SK-N-SH treated with all-trans-retinoic acid at 6 μM for 48 hours (cell line): Measurements from ENCODE around the gene TASP1.
"Not testable (repeated sequence)": the region's sequence is repeated elsewhere in the genome, so short reads cannot be mapped to it uniquely, and the experiment has no call there.

Experiments
- ATAC-seq: fragments of 200-7000 bp; cut with Tn5 transposase; 3 replicates; pipeline ENCODE4 v1.9.1; 2020; ENCODE audit warnings: mild to moderate bottlenecking, moderate library complexity
- OSR1 ChIP-seq: fragments of 250-450 bp; sonication (Bioruptor Pico); IDR thresholded peaks from 2 replicates; pipeline ENCODE4 v1.8.0; 2022; ENCODE audit warnings: moderate library complexity, mild to moderate bottlenecking, inconsistent platforms
- PPARA ChIP-seq: fragments of 250-450 bp; sonication (Bioruptor Pico); IDR thresholded peaks from 2 replicates; pipeline ENCODE4 v1.5.0; 2020; ENCODE audit warnings: mild to moderate bottlenecking, borderline replicate concordance
- SNAI2 ChIP-seq: fragments of 250-450 bp; sonication (Bioruptor Pico); IDR thresholded peaks from 2 replicates; pipeline ENCODE4 v1.5.0; 2020; ENCODE audit warnings: mild to moderate bottlenecking, moderate library complexity
- ZFP3 ChIP-seq: fragments of 250-450 bp; sonication (Bioruptor Pico); IDR thresholded peaks from 2 replicates; pipeline ENCODE4 v1.5.0; 2020; ENCODE audit warnings: mild to moderate bottlenecking, moderate library complexity
- ZFP30 ChIP-seq: fragments of 450-650 bp; formaldehyde crosslinking; IDR thresholded peaks from 2 replicates; pipeline ENCODE4 v1.5.0; 2022; ENCODE audit warnings: mild to moderate bottlenecking, moderate library complexity
- ZNF565 ChIP-seq: fragments of 450-650 bp; formaldehyde crosslinking; conservative IDR thresholded peaks from 2 replicates; pipeline ENCODE4 v1.5.0; 2020; ENCODE audit warnings: low read depth, mild to moderate bottlenecking, moderate library complexity
- ZNF8 ChIP-seq: fragments of 450-650 bp; formaldehyde crosslinking; IDR thresholded peaks from 2 replicates; pipeline ENCODE4 v1.5.0; 2020; ENCODE audit warnings: mild to moderate bottlenecking, moderate library complexity
- TF ChIP-seq, protein P1 (sequence below): fragments of 250-450 bp; sonication (Bioruptor Pico); IDR thresholded peaks from 2 replicates; pipeline ENCODE4 v1.5.1; 2020; ENCODE audit warnings: low read depth, mild to moderate bottlenecking, moderate library complexity
- TF ChIP-seq, protein P2 (sequence below): fragments of 250-450 bp; sonication (Bioruptor Pico); IDR thresholded peaks from 2 replicates; pipeline ENCODE4 v1.5.0; 2020; ENCODE audit warnings: mild to moderate bottlenecking, moderate library complexity
- TF ChIP-seq, protein P3 (sequence below): fragments of 250-450 bp; sonication (Bioruptor Pico); IDR thresholded peaks from 2 replicates; pipeline ENCODE4 v1.8.0; 2021; ENCODE audit warnings: low read depth, mild to moderate bottlenecking, moderate library complexity, borderline replicate concordance
- TF ChIP-seq, protein P4 (sequence below): fragments of 250-450 bp; sonication (Bioruptor Pico); IDR thresholded peaks from 2 replicates; pipeline ENCODE4 v1.8.0; 2020; ENCODE audit warnings: mild to moderate bottlenecking, moderate library complexity, borderline replicate concordance
- TF ChIP-seq, protein P5 (sequence below): fragments of 250-450 bp; sonication (Bioruptor Pico); IDR thresholded peaks from 2 replicates; pipeline ENCODE4 v1.5.1; 2021; ENCODE audit warnings: mild to moderate bottlenecking, moderate library complexity

The TASP1 gene

DNA sequence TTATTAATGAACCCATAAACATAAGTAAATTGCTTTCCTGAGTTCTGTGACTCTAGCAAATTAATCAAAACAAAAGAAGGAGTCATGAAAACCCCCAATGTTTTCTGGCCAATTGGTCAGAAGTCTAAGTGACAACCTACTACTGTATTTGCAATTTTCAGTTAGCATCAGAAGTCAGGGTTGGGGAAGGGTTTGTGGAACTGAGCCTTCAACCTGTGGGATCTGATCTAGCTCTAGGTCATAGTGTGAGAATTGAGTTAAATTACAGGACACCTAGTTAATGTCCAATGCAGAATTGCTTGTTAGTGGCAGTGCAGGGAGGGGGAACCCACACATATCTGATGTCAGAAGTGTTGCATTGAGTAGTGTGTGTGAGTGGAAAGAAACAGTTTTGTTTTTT, 275.3 kb downstream of the TASP1 start (continued):
- TF ChIP-seq, protein P1, sequence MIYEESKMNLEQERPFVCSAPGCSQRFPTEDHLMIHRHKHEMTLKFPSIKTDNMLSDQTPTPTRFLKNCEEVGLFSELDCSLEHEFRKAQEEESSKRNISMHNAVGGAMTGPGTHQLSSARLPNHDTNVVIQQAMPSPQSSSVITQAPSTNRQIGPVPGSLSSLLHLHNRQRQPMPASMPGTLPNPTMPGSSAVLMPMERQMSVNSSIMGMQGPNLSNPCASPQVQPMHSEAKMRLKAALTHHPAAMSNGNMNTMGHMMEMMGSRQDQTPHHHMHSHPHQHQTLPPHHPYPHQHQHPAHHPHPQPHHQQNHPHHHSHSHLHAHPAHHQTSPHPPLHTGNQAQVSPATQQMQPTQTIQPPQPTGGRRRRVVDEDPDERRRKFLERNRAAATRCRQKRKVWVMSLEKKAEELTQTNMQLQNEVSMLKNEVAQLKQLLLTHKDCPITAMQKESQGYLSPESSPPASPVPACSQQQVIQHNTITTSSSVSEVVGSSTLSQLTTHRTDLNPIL (CRISPR knock-in tag) = no peak
- TF ChIP-seq PPARA = no peak
- no peak for TF ChIP-seq ZNF565 (CRISPR knock-in tag)
- TF ChIP-seq, protein P2, sequence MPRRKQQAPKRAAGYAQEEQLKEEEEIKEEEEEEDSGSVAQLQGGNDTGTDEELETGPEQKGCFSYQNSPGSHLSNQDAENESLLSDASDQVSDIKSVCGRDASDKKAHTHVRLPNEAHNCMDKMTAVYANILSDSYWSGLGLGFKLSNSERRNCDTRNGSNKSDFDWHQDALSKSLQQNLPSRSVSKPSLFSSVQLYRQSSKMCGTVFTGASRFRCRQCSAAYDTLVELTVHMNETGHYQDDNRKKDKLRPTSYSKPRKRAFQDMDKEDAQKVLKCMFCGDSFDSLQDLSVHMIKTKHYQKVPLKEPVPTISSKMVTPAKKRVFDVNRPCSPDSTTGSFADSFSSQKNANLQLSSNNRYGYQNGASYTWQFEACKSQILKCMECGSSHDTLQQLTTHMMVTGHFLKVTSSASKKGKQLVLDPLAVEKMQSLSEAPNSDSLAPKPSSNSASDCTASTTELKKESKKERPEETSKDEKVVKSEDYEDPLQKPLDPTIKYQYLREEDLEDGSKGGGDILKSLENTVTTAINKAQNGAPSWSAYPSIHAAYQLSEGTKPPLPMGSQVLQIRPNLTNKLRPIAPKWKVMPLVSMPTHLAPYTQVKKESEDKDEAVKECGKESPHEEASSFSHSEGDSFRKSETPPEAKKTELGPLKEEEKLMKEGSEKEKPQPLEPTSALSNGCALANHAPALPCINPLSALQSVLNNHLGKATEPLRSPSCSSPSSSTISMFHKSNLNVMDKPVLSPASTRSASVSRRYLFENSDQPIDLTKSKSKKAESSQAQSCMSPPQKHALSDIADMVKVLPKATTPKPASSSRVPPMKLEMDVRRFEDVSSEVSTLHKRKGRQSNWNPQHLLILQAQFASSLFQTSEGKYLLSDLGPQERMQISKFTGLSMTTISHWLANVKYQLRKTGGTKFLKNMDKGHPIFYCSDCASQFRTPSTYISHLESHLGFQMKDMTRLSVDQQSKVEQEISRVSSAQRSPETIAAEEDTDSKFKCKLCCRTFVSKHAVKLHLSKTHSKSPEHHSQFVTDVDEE (CRISPR knock-in tag) = no peak
- TF ChIP-seq, protein P3, sequence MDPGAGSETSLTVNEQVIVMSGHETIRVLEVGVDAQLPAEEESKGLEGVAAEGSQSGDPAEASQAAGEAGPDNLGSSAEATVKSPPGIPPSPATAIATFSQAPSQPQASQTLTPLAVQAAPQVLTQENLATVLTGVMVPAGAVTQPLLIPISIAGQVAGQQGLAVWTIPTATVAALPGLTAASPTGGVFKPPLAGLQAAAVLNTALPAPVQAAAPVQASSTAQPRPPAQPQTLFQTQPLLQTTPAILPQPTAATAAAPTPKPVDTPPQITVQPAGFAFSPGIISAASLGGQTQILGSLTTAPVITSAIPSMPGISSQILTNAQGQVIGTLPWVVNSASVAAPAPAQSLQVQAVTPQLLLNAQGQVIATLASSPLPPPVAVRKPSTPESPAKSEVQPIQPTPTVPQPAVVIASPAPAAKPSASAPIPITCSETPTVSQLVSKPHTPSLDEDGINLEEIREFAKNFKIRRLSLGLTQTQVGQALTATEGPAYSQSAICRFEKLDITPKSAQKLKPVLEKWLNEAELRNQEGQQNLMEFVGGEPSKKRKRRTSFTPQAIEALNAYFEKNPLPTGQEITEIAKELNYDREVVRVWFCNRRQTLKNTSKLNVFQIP = no peak

DNA sequence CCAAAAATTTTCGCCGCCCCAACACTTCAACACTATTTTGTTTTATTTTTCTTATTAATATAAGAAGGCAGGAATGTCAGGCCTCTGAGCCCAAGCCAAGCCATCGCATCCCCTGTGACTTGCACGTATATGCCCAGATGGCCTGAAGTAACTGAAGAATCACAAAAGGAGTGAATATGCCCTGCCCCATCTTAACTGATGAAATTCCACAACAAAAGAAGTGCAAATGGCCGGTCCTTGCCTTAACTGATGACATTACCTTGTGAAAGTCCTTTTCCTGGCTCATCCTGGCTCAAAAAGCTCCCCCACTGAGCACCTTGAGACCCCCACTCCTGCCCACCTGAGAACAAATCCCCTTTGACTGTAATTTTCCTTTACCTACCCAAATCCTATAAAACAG, 276.6 kb downstream of the TASP1 start:
- not testable (repeated sequence) for ATAC-seq

DNA sequence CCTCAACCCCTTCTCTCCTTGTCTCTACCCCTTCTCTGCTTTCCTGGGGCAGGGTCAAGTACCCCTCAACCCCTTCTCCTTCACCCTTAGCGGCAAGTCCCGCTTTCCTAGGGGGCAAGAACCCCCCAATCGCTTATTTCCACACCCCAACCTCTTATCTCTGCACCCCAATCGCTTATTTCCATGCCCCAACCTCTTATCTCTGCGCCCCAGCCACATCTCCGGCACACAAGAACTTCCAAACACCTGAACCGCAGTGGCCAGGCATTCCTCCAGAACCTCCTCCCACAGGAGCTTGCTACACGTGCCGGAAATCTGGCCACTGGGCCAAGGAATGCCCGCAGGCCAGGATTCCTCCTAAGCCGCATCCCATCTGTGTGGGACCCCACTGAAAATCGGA, 279.8 kb downstream of the TASP1 start:
- not testable (repeated sequence) for ATAC-seq

DNA sequence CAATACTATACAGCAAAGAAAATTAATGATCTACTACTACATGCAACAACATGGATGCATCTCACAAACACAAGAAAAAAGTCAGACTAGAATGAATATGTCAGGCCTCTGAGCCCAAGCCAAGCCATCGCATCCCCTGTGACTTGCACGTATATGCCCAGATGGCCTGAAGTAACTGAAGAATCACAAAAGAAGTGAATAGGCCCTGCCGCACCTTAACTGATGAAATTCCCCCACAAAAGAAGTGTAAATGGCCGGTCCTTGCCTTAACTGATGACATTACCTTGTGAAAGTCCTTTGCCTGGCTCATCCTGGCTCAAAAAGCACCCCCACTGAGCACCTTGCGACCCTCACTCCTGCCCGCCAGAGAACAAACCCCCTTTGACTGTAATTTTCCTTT, 280.9 kb downstream of the TASP1 start:
- not testable (repeated sequence) for ATAC-seq

DNA sequence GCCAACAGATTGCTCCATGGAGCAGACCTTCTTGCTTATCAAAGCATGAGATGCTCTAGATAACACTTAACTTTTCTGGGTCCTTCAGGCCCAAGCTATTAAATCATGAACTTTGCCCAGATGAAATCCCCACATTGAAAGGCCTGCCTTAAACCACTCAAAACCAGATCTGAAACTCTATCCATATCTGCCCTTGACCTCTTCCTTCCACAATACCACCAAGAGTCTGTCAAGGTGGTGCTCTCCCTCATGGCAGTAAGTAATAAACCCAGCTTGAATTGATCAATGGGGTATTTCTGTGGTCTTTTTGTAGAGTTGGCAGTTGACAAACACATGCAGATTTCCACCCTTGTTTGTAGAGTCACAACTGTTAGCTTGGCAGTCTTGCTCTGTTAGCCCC, 282.1 kb downstream of the TASP1 start:
- no peak for ATAC-seq
- no peak for TF ChIP-seq ZNF8 (CRISPR knock-in tag)
- TF ChIP-seq, protein P2 (CRISPR knock-in tag) = no peak

DNA sequence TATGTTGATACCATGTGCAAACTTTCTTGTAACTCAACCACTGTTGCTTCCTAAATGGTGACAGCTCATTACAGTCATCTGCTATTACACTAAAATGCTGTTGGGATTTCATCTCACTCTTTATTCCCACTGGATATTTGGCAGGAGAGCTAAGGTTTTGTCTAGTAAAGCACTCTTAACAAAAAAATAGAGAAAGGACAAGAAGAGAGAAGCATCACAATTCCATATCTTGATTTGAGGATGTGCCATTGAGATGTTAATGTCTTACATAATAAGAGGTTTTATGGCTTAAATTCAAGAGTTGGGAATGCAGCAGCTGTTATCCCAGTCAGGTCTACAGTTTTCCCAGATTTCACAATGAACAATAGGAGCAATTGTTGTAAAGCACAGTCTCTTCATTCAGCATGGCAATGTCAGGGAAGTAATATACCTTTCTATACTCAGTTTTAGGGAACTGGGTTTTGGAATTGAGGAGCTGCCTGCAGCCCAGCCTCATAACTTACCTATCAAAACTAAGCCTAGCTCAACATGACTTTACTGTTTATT, 282.7 kb downstream of the TASP1 start:
- no peak for ATAC-seq
- no peak for TF ChIP-seq ZFP30 (CRISPR knock-in tag)
- TF ChIP-seq, protein P4, sequence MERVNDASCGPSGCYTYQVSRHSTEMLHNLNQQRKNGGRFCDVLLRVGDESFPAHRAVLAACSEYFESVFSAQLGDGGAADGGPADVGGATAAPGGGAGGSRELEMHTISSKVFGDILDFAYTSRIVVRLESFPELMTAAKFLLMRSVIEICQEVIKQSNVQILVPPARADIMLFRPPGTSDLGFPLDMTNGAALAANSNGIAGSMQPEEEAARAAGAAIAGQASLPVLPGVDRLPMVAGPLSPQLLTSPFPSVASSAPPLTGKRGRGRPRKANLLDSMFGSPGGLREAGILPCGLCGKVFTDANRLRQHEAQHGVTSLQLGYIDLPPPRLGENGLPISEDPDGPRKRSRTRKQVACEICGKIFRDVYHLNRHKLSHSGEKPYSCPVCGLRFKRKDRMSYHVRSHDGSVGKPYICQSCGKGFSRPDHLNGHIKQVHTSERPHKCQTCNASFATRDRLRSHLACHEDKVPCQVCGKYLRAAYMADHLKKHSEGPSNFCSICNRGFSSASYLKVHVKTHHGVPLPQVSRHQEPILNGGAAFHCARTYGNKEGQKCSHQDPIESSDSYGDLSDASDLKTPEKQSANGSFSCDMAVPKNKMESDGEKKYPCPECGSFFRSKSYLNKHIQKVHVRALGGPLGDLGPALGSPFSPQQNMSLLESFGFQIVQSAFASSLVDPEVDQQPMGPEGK (CRISPR knock-in tag) = no peak
- TF ChIP-seq SNAI2 = no peak
- TF ChIP-seq PPARA = no peak
- no peak for TF ChIP-seq ZFP3 (CRISPR knock-in tag)
- TF ChIP-seq, protein P5, sequence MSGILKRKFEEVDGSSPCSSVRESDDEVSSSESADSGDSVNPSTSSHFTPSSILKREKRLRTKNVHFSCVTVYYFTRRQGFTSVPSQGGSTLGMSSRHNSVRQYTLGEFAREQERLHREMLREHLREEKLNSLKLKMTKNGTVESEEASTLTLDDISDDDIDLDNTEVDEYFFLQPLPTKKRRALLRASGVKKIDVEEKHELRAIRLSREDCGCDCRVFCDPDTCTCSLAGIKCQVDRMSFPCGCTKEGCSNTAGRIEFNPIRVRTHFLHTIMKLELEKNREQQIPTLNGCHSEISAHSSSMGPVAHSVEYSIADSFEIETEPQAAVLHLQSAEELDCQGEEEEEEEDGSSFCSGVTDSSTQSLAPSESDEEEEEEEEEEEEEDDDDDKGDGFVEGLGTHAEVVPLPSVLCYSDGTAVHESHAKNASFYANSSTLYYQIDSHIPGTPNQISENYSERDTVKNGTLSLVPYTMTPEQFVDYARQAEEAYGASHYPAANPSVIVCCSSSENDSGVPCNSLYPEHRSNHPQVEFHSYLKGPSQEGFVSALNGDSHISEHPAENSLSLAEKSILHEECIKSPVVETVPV (CRISPR knock-in tag) = no peak
- TF ChIP-seq ZNF565 (CRISPR knock-in tag) = no peak
- no peak for TF ChIP-seq OSR1
